Panc1 (cell line): Measurements from ENCODE around the gene RYR3. TPM values are rescaled to one million over a fixed set of nuclear protein-coding genes. Genes with fewer than 3 reads are reported as not detected.

ENCODE experiments used
- ATAC-seq: fragments of 200-7000 bp; cut with Tn5 transposase; 2 replicates; pipeline ENCODE4 v1.9.1; 2020; ENCODE audit warnings: mild to moderate bottlenecking, moderate library complexity
- BruUV-seq: library from RNA; stranded (reverse); fragments of 400-500 nt; replicated peaks from 2 replicates; lab custom pipeline; 2021; lab: Mats Ljungman, UMichigan
- CTCF ChIA-PET: fragments of 300-600 bp; sonication (Branson Sonifier 250); formaldehyde crosslinking; loops from one replicate; lab custom pipeline; 2022; ENCODE audit warnings: antibody characterized with exemption; lab: Charles Lee
- POLR2A ChIA-PET: fragments of 300-600 bp; sonication (Branson Sonifier 250); formaldehyde crosslinking; loops from one replicate; lab custom pipeline; 2022; ENCODE audit warnings: antibody characterized with exemption; lab: Charles Lee
- DNase-seq: peaks from one replicate; pipeline ENCODE4 v3.0.0-alpha.2; 2010; ENCODE audit warnings: low read depth, low spot score
- H3K27ac ChIP-seq: 2 replicates; pipeline ENCODE4 v1.5.1; 2011; ENCODE audit warnings: mild to moderate bottlenecking, low read length, inconsistent platforms
- H3K27me3 ChIP-seq: fragments of 200-500 bp; sonication (Bioruptor generic); 2 replicates; pipeline ENCODE4 v1.6.0; 2014; ENCODE audit warnings: low read length, inconsistent platforms; ENCODE audit not compliant: control insufficient read depth, insufficient read depth
- H3K36me3 ChIP-seq: fragments of 200-500 bp; sonication (Bioruptor generic); 2 replicates; pipeline ENCODE4 v1.5.1; 2014; ENCODE audit warnings: inconsistent platforms, mild to moderate bottlenecking, low read length, moderate library complexity; ENCODE audit not compliant: control insufficient read depth, insufficient read depth
- H3K4me1 ChIP-seq: 2 replicates; pipeline ENCODE4 v1.5.1; 2011; ENCODE audit warnings: inconsistent platforms, mild to moderate bottlenecking, low read length, moderate library complexity; ENCODE audit not compliant: control insufficient read depth, insufficient read depth
- H3K4me3 ChIP-seq, 2 experiments: 2 replicates each; pipeline ENCODE4 v1.5.1; 2011 to 2012; ENCODE audit warnings: low read depth in 2 of 2, low read length in 2 of 2, mild to moderate bottlenecking in 2 of 2, inconsistent platforms in 1 of 2, moderate library complexity in 1 of 2
- H3K9me3 ChIP-seq: fragments of 200-500 bp; sonication (Bioruptor generic); 2 replicates; pipeline ENCODE4 v1.5.1; 2014; ENCODE audit warnings: low read depth, mild to moderate bottlenecking, inconsistent platforms, low read length, moderate library complexity; ENCODE audit not compliant: control insufficient read depth, insufficient read depth
- CTCF ChIP-seq: fragments of 450-650 bp; IDR thresholded peaks from 2 replicates; pipeline ENCODE4 v1.5.1; 2017; ENCODE audit warnings: mild to moderate bottlenecking
- POLR2AphosphoS5 ChIP-seq: IDR thresholded peaks from 2 replicates; pipeline ENCODE4 v1.6.1; 2012; ENCODE audit warnings: mild to moderate bottlenecking, low read depth, low read length, moderate library complexity
- REST ChIP-seq, 2 experiments: IDR thresholded peaks; 2 replicates each; pipeline ENCODE4 v1.6.1; 2011 to 2012; ENCODE audit warnings: low read depth in 2 of 2, control low read depth in 1 of 2, low read length in 1 of 2, mild to moderate bottlenecking in 1 of 2, moderate library complexity in 1 of 2; ENCODE audit not compliant: insufficient read depth in 1 of 2
- SIN3A ChIP-seq: IDR thresholded peaks from 2 replicates; pipeline ENCODE4 v1.6.1; 2012; ENCODE audit warnings: low read depth, mild to moderate bottlenecking, low read length, moderate library complexity, borderline replicate concordance; ENCODE audit not compliant: insufficient read depth
- TCF7L2 ChIP-seq: IDR thresholded peaks from 2 replicates; pipeline ENCODE4 v1.6.1; 2011; ENCODE audit warnings: mild to moderate bottlenecking, low read depth, low read length, inconsistent platforms
- in situ Hi-C: cut with HindIII; loops from 2 replicates; pipeline ENCODE4 v1.10.0; 2016; ENCODE audit warnings: low sequenced_read_pairs, low pct_unique_long_range_greater_than_20kb
- intact Hi-C: fragments of 100-400 bp; cut with micrococcal nuclease; formaldehyde crosslinking; loops from one replicate; pipeline ENCODE4 v1.10.0; 2022; ENCODE audit not compliant: unreplicated experiment
- total RNA-seq: library from RNA; stranded (reverse); gene quantifications from one replicate; pipeline ENCODE4 v1.2.1, GENCODE V29; 2021; ENCODE audit not compliant: unreplicated experiment

Gene RYR3
- total RNA-seq, 1 experiment from 2014 or later, result not detected

- H3K4me3 ChIP-seq, result no peak overlapping the region
- H3K27ac ChIP-seq, result no peak overlapping the region
- DNase-seq, result no peak
- POLR2A ChIA-PET, result no interaction called here
- H3K27me3 ChIP-seq, result peaks cover 14% of the 10 kb centered on the region
- no peak for TF ChIP-seq SIN3A
- TF ChIP-seq TCF7L2, result no peak
- TF ChIP-seq POLR2AphosphoS5, result no peak
- TF ChIP-seq REST (IDR thresholded peaks at IDR 0.05; ENCODE audit: insufficient read depth in 1 of 2, low read depth in 2 of 2, low read length in 1 of 2), result no peak
- TF ChIP-seq CTCF, result no peak
- BruUV-seq, result no TSS peak
- no peaks in the 10 kb centered on the region for H3K9me3 ChIP-seq
- intact Hi-C loops, result no loop called here
- in situ Hi-C loops, result no loop called here
- no peaks in the 10 kb centered on the region for H3K36me3 ChIP-seq
- CTCF ChIA-PET, result no interaction called here
- no peaks in the 10 kb centered on the region for H3K4me1 ChIP-seq
- ATAC-seq, result no peak
These were observed 7.1 kb downstream of the RYR3 start for GRCh38 chr15:33317896-33318295.

- TF ChIP-seq TCF7L2 (no peak), POLR2AphosphoS5 (no peak), SIN3A (no peak), REST (IDR thresholded peaks at IDR 0.05; ENCODE audit: insufficient read depth in 1 of 2, low read depth in 2 of 2, low read length in 1 of 2) (no peak), CTCF (no peak)
- DNase-seq (no peak), ATAC-seq (no peak)
- no TSS peak for BruUV-seq
- intact Hi-C loops, result no loop called here
- Histone ChIP-seq H3K4me1 (no peaks in the 10 kb centered on the region), H3K36me3 (no peaks in the 10 kb centered on the region), H3K9me3 (no peaks in the 10 kb centered on the region), H3K4me3 (no peak overlapping the region), H3K27me3 (peaks cover 15% of the 10 kb centered on the region), H3K27ac (no peak overlapping the region)
- in situ Hi-C loops, result no loop called here
- CTCF ChIA-PET, result no interaction called here
- POLR2A ChIA-PET, result no interaction called here
These were observed 9.2 kb downstream of the RYR3 start for GRCh38 chr15:33320017-33320416.
